DND-41 (cell line): ENCODE data around the gene ABCC8.

Experiments
- CTCF ChIP-seq: IDR thresholded peaks from 2 replicates; pipeline ENCODE4 v1.5.1; 2012; ENCODE audit warnings: borderline replicate concordance, low read length, moderate library complexity, mild to moderate bottlenecking; ENCODE audit not compliant: poor library complexity, severe bottlenecking; ENCODE audit errors: extremely low read depth
- EZH2 ChIP-seq: IDR thresholded peaks from 3 replicates; pipeline ENCODE4 v1.6.1; 2012; ENCODE audit warnings: borderline replicate concordance, low read depth, mild to moderate bottlenecking, moderate library complexity, low read length, inconsistent platforms; ENCODE audit not compliant: severe bottlenecking

DNA sequence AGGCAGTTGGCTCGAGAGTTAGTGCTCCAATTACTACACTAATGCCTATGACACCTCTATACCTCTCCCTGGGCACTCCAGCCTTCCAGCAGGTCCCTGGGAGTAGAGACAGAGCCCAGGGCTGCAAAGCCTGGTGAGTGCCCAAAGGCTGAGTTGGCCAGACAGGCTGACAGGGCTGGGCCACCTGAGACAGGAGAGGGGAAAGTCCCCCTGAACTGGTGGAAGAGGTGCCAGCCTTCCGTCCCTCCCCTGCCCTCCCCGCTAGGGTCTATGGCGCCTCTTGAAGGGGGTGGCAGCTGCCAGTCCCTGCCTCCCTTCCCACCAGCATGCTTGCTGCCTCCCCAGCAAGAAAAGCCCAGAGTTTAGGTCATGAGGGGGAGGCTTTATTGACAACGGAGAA lies 91.2 kb downstream of the ABCC8 start:
- TF ChIP-seq CTCF (no peak), EZH2 (no peak)
